Suppressor macrophage treated with lipopolysaccharide for 4 hours (primary cell): Measurements from ENCODE around the gene FBXO46.
A peak's percentile ranks its signal among the peaks of the same experiment; 100 is the strongest.
"Not testable (repeated sequence)": the region's sequence is repeated elsewhere in the genome, so short reads cannot be mapped to it uniquely, and the experiment has no call there.

Experiments
- DNase-seq: peaks from one replicate; pipeline ENCODE4 v3.0.0-alpha.2; 2020

FBXO46 gene

GRCh38 chr19:45765702-45766295 lies 35.1 kb upstream of the FBXO46 start:
- no peak for DNase-seq

- DNase-seq: no peak
These were observed 34.4 kb upstream of the FBXO46 start for GRCh38 chr19:45764945-45765701.

GRCh38 chr19:45764475-45764874 lies 33.8 kb upstream of the FBXO46 start:
- DNase-seq: no peak

GRCh38 chr19:45763691-45764294 lies 33.1 kb upstream of the FBXO46 start:
- DNase-seq: no peak

GRCh38 chr19:45762870-45763631 lies 32.4 kb upstream of the FBXO46 start:
- no peak for DNase-seq

- no peak for DNase-seq
These were observed 31.0 kb upstream of the FBXO46 start for GRCh38 chr19:45761714-45762113.

GRCh38 chr19:45758921-45759320 lies 28.2 kb upstream of the FBXO46 start:
- no peak for DNase-seq

GRCh38 chr19:45757695-45758094 lies 27.0 kb upstream of the FBXO46 start:
- DNase-seq: no peak

GRCh38 chr19:45754323-45754722 lies 23.6 kb upstream of the FBXO46 start:
- DNase-seq: no peak

GRCh38 chr19:45753548-45753947 lies 22.9 kb upstream of the FBXO46 start:
- no peak for DNase-seq

GRCh38 chr19:45752639-45753038 lies 21.9 kb upstream of the FBXO46 start:
- peak; percentile 11 for DNase-seq

GRCh38 chr19:45751483-45751882 lies 20.8 kb upstream of the FBXO46 start:
- not testable (repeated sequence) for DNase-seq

- no peak for DNase-seq
These were observed 16.8 kb upstream of the FBXO46 start for GRCh38 chr19:45747513-45747912.

- DNase-seq: no peak
These were observed 16.2 kb upstream of the FBXO46 start for GRCh38 chr19:45746866-45747265.

- no peak for DNase-seq
These were observed 14.9 kb upstream of the FBXO46 start for GRCh38 chr19:45745606-45746005.

- no peak for DNase-seq
These were observed 12.3 kb upstream of the FBXO46 start for GRCh38 chr19:45742969-45743368.

- peak; percentile 30 for DNase-seq
These were observed 9.1 kb upstream of the FBXO46 start for GRCh38 chr19:45739498-45740439.

GRCh38 chr19:45733160-45733810 lies 2.6 kb upstream of the FBXO46 start, which contains the start of gene MEIOSIN:
TSS of gene MEIOSIN (plus strand) at chr19:45733439. CDS start at chr19:45735377, 1,938 bp downstream.
- DNase-seq: no peak

GRCh38 chr19:45729800-45730290 lies 851 bp downstream of the FBXO46 start:
- DNase-seq: no peak

GRCh38 chr19:45728683-45729082 lies 2.0 kb downstream of the FBXO46 start:
- DNase-seq: not testable (repeated sequence)

- DNase-seq: not testable (repeated sequence)
These were observed 10.6 kb downstream of the FBXO46 start for GRCh38 chr19:45720065-45720464.
